IPS-18c (cell line): Measurements from ENCODE around the gene DGLUCY.
A peak's percentile ranks its signal among the peaks of the same experiment; 100 is the strongest.

Source experiments
- H3K4me3 ChIP-seq: 2 replicates; pipeline ENCODE4 v1.7.0; 2013; ENCODE audit warnings: low read depth, mild to moderate bottlenecking, low read length, moderate library complexity; ENCODE audit not compliant: insufficient read depth
- H3K9me3 ChIP-seq: one replicate; pipeline ENCODE4 v1.6.1; 2013; ENCODE audit warnings: mild to moderate bottlenecking, low read length, moderate library complexity; ENCODE audit not compliant: control insufficient read depth, insufficient read depth

Gene DGLUCY

GRCh38 chr14:91249841-91250616, 136.2 kb downstream of the DGLUCY start:
- Histone ChIP-seq H3K9me3 (peaks cover 3% of the 10 kb centered on the region), H3K4me3 (no peak overlapping the region)

GRCh38 chr14:91250912-91251311, 137.0 kb downstream of the DGLUCY start:
- H3K4me3 ChIP-seq: no peak overlapping the region
- peaks cover 3% of the 10 kb centered on the region for H3K9me3 ChIP-seq

- H3K9me3 ChIP-seq: no peaks in the 10 kb centered on the region
- peak overlapping the region; percentile 62 for H3K4me3 ChIP-seq
Observed at GRCh38 chr14:91252871-91253794, 139.3 kb downstream of the DGLUCY start.

- peak overlapping the region; percentile 62 for H3K4me3 ChIP-seq
Observed at GRCh38 chr14:91253795-91254323, 140.0 kb downstream of the DGLUCY start.

GRCh38 chr14:91254461-91254860, 140.6 kb downstream of the DGLUCY start:
- peak overlapping the region; percentile 20; the same call in 1 of the 2 replicates for H3K4me3 ChIP-seq

More at GRCh38 chr14:91253795-91254323, 140.0 kb downstream of the DGLUCY start:
- H3K9me3 ChIP-seq: no peaks in the 10 kb centered on the region

GRCh38 chr14:91255026-91255695, 141.3 kb downstream of the DGLUCY start:
- H3K9me3 ChIP-seq: no peaks in the 10 kb centered on the region
- no peak overlapping the region for H3K4me3 ChIP-seq

More at GRCh38 chr14:91254461-91254860, 140.6 kb downstream of the DGLUCY start:
- H3K9me3 ChIP-seq: no peaks in the 10 kb centered on the region

- no peaks in the 10 kb centered on the region for H3K9me3 ChIP-seq
- H3K4me3 ChIP-seq: no peak overlapping the region
Observed at GRCh38 chr14:91256661-91257060, 142.8 kb downstream of the DGLUCY start.

GRCh38 chr14:91257328-91258010, 143.6 kb downstream of the DGLUCY start:
- no peaks in the 10 kb centered on the region for H3K9me3 ChIP-seq
- no peak overlapping the region for H3K4me3 ChIP-seq

GRCh38 chr14:91258011-91258618, 144.2 kb downstream of the DGLUCY start:
- no peaks in the 10 kb centered on the region for H3K9me3 ChIP-seq
- no peak overlapping the region for H3K4me3 ChIP-seq

GRCh38 chr14:91258876-91259275, 145.0 kb downstream of the DGLUCY start:
- Histone ChIP-seq H3K4me3 (no peak overlapping the region), H3K9me3 (no peaks in the 10 kb centered on the region)

- no peak overlapping the region for H3K4me3 ChIP-seq
- H3K9me3 ChIP-seq: peaks cover 3% of the 10 kb centered on the region
Observed at GRCh38 chr14:91261115-91261514, 147.2 kb downstream of the DGLUCY start.

GRCh38 chr14:91261986-91262549, 148.2 kb downstream of the DGLUCY start:
- Histone ChIP-seq H3K4me3 (no peak overlapping the region), H3K9me3 (peaks cover 3% of the 10 kb centered on the region)

- peaks cover 3% of the 10 kb centered on the region for H3K9me3 ChIP-seq
- H3K4me3 ChIP-seq: no peak overlapping the region
Observed at GRCh38 chr14:91263329-91263728, 149.5 kb downstream of the DGLUCY start.

- peak overlapping the region; percentile 53 for H3K4me3 ChIP-seq
- peaks cover 3% of the 10 kb centered on the region for H3K9me3 ChIP-seq
Observed at GRCh38 chr14:91264151-91265150, 150.6 kb downstream of the DGLUCY start.

GRCh38 chr14:91265404-91265803, 151.5 kb downstream of the DGLUCY start:
- peaks cover 3% of the 10 kb centered on the region for H3K9me3 ChIP-seq
- no peak overlapping the region for H3K4me3 ChIP-seq
